CD8-positive, alpha-beta memory T cell (primary cell): ENCODE data around the gene HBA2. TPM values are rescaled to one million over a fixed set of nuclear protein-coding genes. Genes with fewer than 3 reads are reported as not detected.
A peak's percentile ranks its signal among the peaks of the same experiment; 100 is the strongest.
"Not testable (repeated sequence)": the region's sequence is repeated elsewhere in the genome, so short reads cannot be mapped to it uniquely, and the experiment has no call there.

Experiments used
- CTCF ChIA-PET: fragments of 350-600 bp; sonication (Branson Sonifier 250); formaldehyde crosslinking; loops from one replicate; lab custom pipeline; 2021; ENCODE audit warnings: antibody characterized with exemption; lab: Charles Lee
- POLR2A ChIA-PET: fragments of 350-600 bp; sonication (Branson Sonifier 250); formaldehyde crosslinking; loops from one replicate; lab custom pipeline; 2021; ENCODE audit warnings: antibody characterized with exemption; lab: Charles Lee
- DNase-seq, 5 donors: peaks; one replicate each; pipeline versions ENCODE4 v3.0.0 to v3.0.0-alpha.2; 2020 to 2022; ENCODE audit warnings: mixed read lengths in 1 of 5
- H3K27ac ChIP-seq: one replicate; pipeline ENCODE4 v1.7.0; 2013; ENCODE audit warnings: low read depth, mild to moderate bottlenecking, low read length, moderate library complexity
- H3K27me3 ChIP-seq: 2 replicates; pipeline ENCODE4 v1.7.0; 2013; ENCODE audit warnings: low read length, mild to moderate bottlenecking; ENCODE audit not compliant: insufficient read depth, poor library complexity, severe bottlenecking
- H3K36me3 ChIP-seq: 2 replicates; pipeline ENCODE4 v1.7.0; 2013; ENCODE audit warnings: mild to moderate bottlenecking, low read length, moderate library complexity; ENCODE audit not compliant: insufficient read depth
- H3K4me1 ChIP-seq: 2 replicates; pipeline ENCODE4 v1.7.0; 2013; ENCODE audit warnings: mild to moderate bottlenecking, low read length, moderate library complexity; ENCODE audit not compliant: insufficient read depth
- H3K4me3 ChIP-seq: 2 replicates; pipeline ENCODE4 v1.7.0; 2013; ENCODE audit warnings: mild to moderate bottlenecking, low read length
- H3K9me3 ChIP-seq: 2 replicates; pipeline ENCODE4 v1.7.0; 2013; ENCODE audit warnings: mild to moderate bottlenecking, low read length
- H3K27ac Mint-ChIP-seq, 8 donors: one replicate each; pipeline ENCODE4 v1.8.0; 2020 to 2021; ENCODE audit warnings: mixed read lengths in 8 of 8, mild to moderate bottlenecking in 6 of 8, inconsistent platforms in 3 of 8, moderate library complexity in 3 of 8
- H3K27me3 Mint-ChIP-seq, 2 donors: one replicate each; pipeline ENCODE4 v1.8.0; 2020 to 2021; ENCODE audit warnings: mixed read lengths in 2 of 2, mild to moderate bottlenecking in 1 of 2, moderate library complexity in 1 of 2
- H3K36me3 Mint-ChIP-seq, 3 donors: one replicate each; pipeline ENCODE4 v1.8.0; 2020 to 2021; ENCODE audit warnings: mixed read lengths in 3 of 3, inconsistent platforms in 1 of 3, mild to moderate bottlenecking in 1 of 3
- H3K4me1 Mint-ChIP-seq, 3 donors: one replicate each; pipeline ENCODE4 v1.8.0; 2020 to 2021; ENCODE audit warnings: mixed read lengths in 3 of 3, inconsistent platforms in 1 of 3, mild to moderate bottlenecking in 1 of 3
- H3K4me3 Mint-ChIP-seq, 7 donors: one replicate each; pipeline ENCODE4 v1.8.0; 2020 to 2021; ENCODE audit warnings: mixed read lengths in 7 of 7, mild to moderate bottlenecking in 6 of 7, moderate library complexity in 4 of 7, inconsistent platforms in 2 of 7
- H3K9me3 Mint-ChIP-seq, 5 donors: one replicate each; pipeline ENCODE4 v1.8.0; 2020 to 2022; ENCODE audit warnings: mixed read lengths in 5 of 5, mild to moderate bottlenecking in 3 of 5, moderate library complexity in 2 of 5, inconsistent platforms in 1 of 5
- polyA plus RNA-seq: library from polyadenylated mRNA; unstranded; fragments of 300-500 nt; fragmentation: Illumina TruSeq; gene quantifications from one replicate; pipeline ENCODE4 v1.2.3, GENCODE V29; 2021
- total RNA-seq, 2 experiments: library from RNA; stranded (reverse); gene quantifications; one replicate each; pipeline ENCODE4 v1.2.3, GENCODE V29; 2021

HBA2 gene
- total RNA-seq (not detected), polyA plus RNA-seq (5.8 TPM)

DNA sequence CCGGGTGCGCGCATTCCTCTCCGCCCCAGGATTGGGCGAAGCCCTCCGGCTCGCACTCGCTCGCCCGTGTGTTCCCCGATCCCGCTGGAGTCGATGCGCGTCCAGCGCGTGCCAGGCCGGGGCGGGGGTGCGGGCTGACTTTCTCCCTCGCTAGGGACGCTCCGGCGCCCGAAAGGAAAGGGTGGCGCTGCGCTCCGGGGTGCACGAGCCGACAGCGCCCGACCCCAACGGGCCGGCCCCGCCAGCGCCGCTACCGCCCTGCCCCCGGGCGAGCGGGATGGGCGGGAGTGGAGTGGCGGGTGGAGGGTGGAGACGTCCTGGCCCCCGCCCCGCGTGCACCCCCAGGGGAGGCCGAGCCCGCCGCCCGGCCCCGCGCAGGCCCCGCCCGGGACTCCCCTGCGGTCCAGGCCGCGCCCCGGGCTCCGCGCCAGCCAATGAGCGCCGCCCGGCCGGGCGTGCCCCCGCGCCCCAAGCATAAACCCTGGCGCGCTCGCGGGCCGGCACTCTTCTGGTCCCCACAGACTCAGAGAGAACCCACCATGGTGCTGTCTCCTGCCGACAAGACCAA lies at the start of gene HBA2:
Gene HBA2 (plus strand): TSS at position 503 of the 568 bp plus-strand sequence. CDS start 37 bp downstream, at position 540.
- H3K27ac Mint-ChIP-seq, CTCF ChIA-PET, H3K4me1 ChIP-seq, H3K36me3 Mint-ChIP-seq, DNase-seq, POLR2A ChIA-PET, H3K9me3 ChIP-seq, H3K4me3 ChIP-seq, H3K27ac ChIP-seq, H3K36me3 ChIP-seq, H3K9me3 Mint-ChIP-seq: not testable (repeated sequence)
- Mint-ChIP-seq H3K27me3 (peaks cover 38 to 62% of the 10 kb centered on the region in 2 donors), H3K4me3 (peak within 1 kb of the TSS in 4 of 7 donors; percentile 11 to 41 (median 29)), H3K4me1 (peaks cover 0 to 28% (median 2%) of the 10 kb centered on the region in 3 donors)
- peaks cover 26% of the 10 kb centered on the region for H3K27me3 ChIP-seq

DNA sequence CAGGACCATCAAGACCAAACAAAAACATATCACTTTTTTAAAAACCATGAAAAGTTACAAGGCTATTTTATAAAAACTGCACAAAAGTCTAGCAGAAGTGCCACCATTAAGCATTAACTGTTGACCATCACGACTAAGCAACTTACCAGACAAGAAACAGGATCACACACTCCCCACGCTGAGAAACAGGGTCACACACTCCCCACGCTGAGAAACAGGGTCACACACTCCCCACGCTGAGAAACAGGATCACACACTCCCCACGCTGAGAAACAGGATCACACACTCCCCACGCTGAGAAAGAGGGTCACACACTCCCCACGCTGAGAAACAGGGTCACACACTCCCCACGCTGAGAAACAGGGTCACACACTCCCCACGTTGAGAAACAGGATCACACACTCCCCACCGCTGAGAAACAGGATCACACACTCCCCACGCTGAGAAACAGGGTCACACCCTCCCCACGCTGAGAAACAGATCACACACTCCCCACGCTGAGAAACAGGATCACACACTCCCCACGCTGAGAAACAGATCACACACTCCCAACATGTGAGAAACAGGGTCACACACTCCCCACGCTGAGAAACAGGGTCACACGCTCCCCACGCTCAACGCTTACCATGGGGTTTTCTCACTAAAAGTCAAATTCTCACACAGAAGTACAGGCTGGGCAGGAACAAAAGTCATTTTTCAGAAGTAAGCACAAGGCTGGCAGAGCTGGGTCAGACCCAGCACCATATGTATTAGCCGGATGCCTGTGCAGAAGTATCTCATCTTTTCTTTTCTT lies 48.9 kb upstream of the HBA2 start:
- H3K4me1 ChIP-seq, H3K36me3 ChIP-seq, H3K9me3 ChIP-seq, H3K27me3 Mint-ChIP-seq, H3K27me3 ChIP-seq, POLR2A ChIA-PET, H3K4me3 ChIP-seq, H3K9me3 Mint-ChIP-seq: not testable (repeated sequence)
- CTCF ChIA-PET = interaction anchor here (1.3 to 1.7 kb wide), 3 partner anchors 14 to 238 kb away, joined by 3 to 6 read pairs (median 4); no protein-coding TSS in a partner anchor
- Mint-ChIP-seq H3K27ac (peak overlapping the region; percentile 69 to 98 (median 85)), H3K4me1 (peaks cover 13 to 22% (median 14%) of the 10 kb centered on the region in 3 donors), H3K4me3 (peak overlapping the region in 5 of 7 donors; percentile 12 to 63 (median 30)), H3K36me3 (peaks cover 0 to 20% (median 3%) of the 10 kb centered on the region in 3 donors)
- DNase-seq = peak in 2 of 5 donors; percentile 8 to 16
- peak overlapping the region; percentile 47 for H3K27ac ChIP-seq

DNA sequence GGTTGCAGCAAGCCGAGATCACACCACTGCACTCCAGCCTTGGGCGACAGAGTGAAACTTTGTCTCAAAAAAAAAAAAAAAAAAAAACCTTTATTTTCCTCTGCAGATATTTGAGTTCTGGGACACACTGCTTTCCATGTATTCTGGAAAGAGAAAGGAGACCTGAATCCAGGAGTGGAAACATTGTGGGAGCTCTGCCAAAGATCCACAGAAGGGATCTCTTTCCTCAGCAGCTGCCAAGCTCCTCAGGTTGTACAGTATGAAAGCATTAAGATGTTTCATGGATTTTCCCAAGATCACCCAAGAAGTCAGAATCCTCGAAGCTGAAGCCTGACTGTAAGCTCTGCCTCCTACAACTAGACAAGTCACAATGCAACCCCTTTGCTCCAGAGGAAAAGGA lies 47.7 kb upstream of the HBA2 start:
- H3K36me3 ChIP-seq = no peaks in the 10 kb centered on the region
- H3K27me3 Mint-ChIP-seq = no peaks in the 10 kb centered on the region
- no peak overlapping the region for H3K4me3 ChIP-seq
- no peaks in the 10 kb centered on the region for H3K9me3 Mint-ChIP-seq
- H3K27ac Mint-ChIP-seq = peak overlapping the region in 1 of 8 donors; percentile 98
- ChIA-PET POLR2A (no interaction called here), CTCF (interaction anchor here (1.3 to 1.7 kb wide), 2 partner anchors 12 to 18 kb away, joined by 4 to 6 read pairs; no protein-coding TSS in a partner anchor)
- H3K4me3 Mint-ChIP-seq = no peak overlapping the region
- H3K36me3 Mint-ChIP-seq = peaks cover 0 to 27% (median 3%) of the 10 kb centered on the region in 3 donors
- no peaks in the 10 kb centered on the region for H3K27me3 ChIP-seq
- no peaks in the 10 kb centered on the region for H3K9me3 ChIP-seq
- H3K4me1 Mint-ChIP-seq = peaks cover 25 to 34% (median 26%) of the 10 kb centered on the region in 3 donors
- H3K4me1 ChIP-seq = no peaks in the 10 kb centered on the region
- no peak overlapping the region for H3K27ac ChIP-seq
- no peak for DNase-seq

DNA sequence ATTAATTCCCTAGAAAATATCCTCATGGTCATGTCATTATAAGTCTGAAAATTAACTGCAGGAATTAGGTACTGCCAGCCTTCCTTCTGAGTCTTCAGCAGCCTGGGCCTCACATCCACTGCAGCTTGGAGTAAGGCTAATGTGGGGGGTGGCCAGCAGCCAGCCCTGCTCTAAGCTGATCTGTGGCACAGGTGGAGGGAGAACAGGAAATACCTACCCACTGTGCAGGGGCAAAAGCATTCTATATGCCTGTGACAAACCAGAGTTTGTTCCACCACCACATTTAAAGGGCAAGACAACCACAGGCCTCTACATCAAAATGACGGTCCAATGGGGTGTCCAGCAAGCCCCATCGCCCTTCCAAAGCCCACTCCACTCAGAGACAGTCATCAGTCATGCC lies 43.6 kb upstream of the HBA2 start:
- Mint-ChIP-seq H3K4me3 (peak overlapping the region in 2 of 7 donors; percentile 58 to 68), H3K4me1 (peaks cover 23 to 42% (median 28%) of the 10 kb centered on the region in 3 donors), H3K36me3 (peaks cover 0 to 22% (median 4%) of the 10 kb centered on the region in 3 donors), H3K27me3 (no peaks in the 10 kb centered on the region), H3K9me3 (no peaks in the 10 kb centered on the region), H3K27ac (peak overlapping the region in 6 of 8 donors; percentile 57 to 91 (median 76))
- H3K9me3 ChIP-seq = no peaks in the 10 kb centered on the region
- POLR2A ChIA-PET = no interaction called here
- CTCF ChIA-PET = interaction anchor here (0.7 to 1.8 kb wide), 3 partner anchors 22 to 53 kb away, joined by 3 to 4 read pairs (median 3); no protein-coding TSS in a partner anchor
- no peak overlapping the region for H3K4me3 ChIP-seq
- no peaks in the 10 kb centered on the region for H3K36me3 ChIP-seq
- no peaks in the 10 kb centered on the region for H3K27me3 ChIP-seq
- no peaks in the 10 kb centered on the region for H3K4me1 ChIP-seq
- DNase-seq = no peak
- H3K27ac ChIP-seq = no peak overlapping the region

DNA sequence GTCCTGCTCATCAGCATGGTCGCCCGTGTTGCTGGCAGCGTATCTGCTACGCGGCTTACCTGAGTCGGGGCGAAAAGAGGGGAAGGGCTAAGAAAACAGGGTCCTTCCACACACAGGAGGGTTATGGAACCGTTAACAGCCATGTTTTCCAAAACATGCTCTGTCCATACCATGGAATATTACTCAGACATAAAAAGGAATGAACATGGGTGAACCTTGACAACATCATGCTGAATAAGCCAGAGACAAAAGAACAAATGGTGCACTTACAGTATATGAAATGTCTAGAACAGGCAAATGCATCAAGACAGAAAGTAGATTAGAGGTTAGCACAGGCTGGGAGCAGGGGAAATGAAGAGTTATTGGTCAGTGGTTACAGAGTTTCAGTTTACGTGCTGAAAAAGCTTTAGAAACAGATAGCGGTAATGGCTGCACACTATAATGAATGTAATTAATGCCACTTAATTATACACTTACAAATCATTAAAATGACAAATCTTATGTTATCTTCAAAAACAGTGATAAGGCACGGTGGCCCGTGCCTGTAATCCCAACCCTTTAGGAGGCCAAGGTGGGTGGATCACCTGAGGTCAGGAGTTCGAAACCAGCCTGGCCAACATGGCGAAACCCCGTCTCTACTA lies 42.0 kb upstream of the HBA2 start:
- no peak for DNase-seq
- Histone ChIP-seq H3K36me3 (no peaks in the 10 kb centered on the region), H3K27me3 (no peaks in the 10 kb centered on the region), H3K4me3 (no peak overlapping the region), H3K27ac (no peak overlapping the region), H3K9me3 (no peaks in the 10 kb centered on the region), H3K4me1 (no peaks in the 10 kb centered on the region)
- Mint-ChIP-seq H3K27me3 (no peaks in the 10 kb centered on the region), H3K4me1 (peaks cover 29 to 50% (median 33%) of the 10 kb centered on the region in 3 donors), H3K4me3 (no peak overlapping the region), H3K27ac (peak overlapping the region in 2 of 8 donors; percentile 12 to 75), H3K9me3 (no peaks in the 10 kb centered on the region), H3K36me3 (peaks cover 0 to 19% (median 4%) of the 10 kb centered on the region in 3 donors)
- CTCF ChIA-PET = interaction anchor here (1.6 kb wide), 1 partner anchor 51 kb away, joined by 4 read pairs; no protein-coding TSS in a partner anchor
- POLR2A ChIA-PET = interaction anchor here (0.6 kb wide), 1 partner anchor 24 kb away, joined by 3 read pairs; no protein-coding TSS in a partner anchor

DNA sequence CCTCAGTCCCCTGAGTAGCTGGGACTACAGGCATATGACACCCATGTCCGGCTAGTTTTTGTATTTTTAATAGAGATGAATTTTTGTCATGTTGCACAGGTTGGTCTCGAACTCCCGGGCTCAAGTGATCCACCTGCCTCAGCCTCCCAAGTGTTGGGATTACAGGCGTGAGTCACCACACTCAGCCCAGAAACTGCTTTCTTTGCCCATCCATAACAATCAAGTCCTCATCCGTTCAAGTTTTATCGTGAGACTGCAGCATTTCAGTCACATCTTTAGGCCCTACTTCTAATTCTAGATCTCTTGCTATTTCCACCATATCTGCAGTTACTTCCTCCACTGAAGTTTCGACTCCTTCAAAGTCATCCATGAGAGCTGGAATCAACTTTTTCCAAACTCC lies 40.6 kb upstream of the HBA2 start:
- Mint-ChIP-seq H3K36me3 (peaks cover 0 to 19% (median 4%) of the 10 kb centered on the region in 3 donors), H3K27me3 (no peaks in the 10 kb centered on the region), H3K9me3 (no peaks in the 10 kb centered on the region), H3K4me3 (peak overlapping the region in 1 of 7 donors; percentile 28), H3K27ac (peak overlapping the region in 5 of 8 donors; percentile 16 to 74 (median 47)), H3K4me1 (peaks cover 35 to 56% (median 44%) of the 10 kb centered on the region in 3 donors)
- no peaks in the 10 kb centered on the region for H3K9me3 ChIP-seq
- H3K36me3 ChIP-seq = no peaks in the 10 kb centered on the region
- no peak overlapping the region for H3K4me3 ChIP-seq
- no peak overlapping the region for H3K27ac ChIP-seq
- ChIA-PET POLR2A (no interaction called here), CTCF (interaction anchor here (0.7 to 1.6 kb wide), 3 partner anchors 14 to 759 kb away, joined by 3 to 4 read pairs (median 3); no protein-coding TSS in a partner anchor)
- H3K4me1 ChIP-seq = peaks cover under 1% of the 10 kb centered on the region
- no peaks in the 10 kb centered on the region for H3K27me3 ChIP-seq
- no peak for DNase-seq

DNA sequence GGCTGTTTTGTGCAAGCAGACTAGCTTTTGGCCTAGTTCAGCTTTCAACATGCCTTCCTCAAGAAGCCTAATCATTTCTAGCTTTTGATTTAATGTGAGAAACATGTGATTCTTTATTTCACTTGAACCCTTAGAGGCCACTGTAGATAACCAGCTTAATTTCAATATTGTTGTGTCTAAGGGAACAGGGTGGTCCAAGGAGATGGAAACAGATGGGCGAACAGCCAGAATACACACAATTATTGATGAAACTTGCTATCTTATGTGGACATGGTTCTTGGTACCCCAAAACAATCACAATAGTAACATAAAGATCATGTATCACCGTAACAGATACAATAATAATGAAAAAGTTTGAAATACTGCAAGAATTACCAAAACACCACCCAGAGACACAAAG lies 39.0 kb upstream of the HBA2 start:
- Mint-ChIP-seq H3K27me3 (no peaks in the 10 kb centered on the region), H3K9me3 (no peaks in the 10 kb centered on the region), H3K27ac (no peak overlapping the region), H3K4me3 (peak overlapping the region in 1 of 7 donors; percentile 43), H3K4me1 (peaks cover 39 to 62% (median 51%) of the 10 kb centered on the region in 3 donors), H3K36me3 (peaks cover 0 to 23% (median 4%) of the 10 kb centered on the region in 3 donors)
- Histone ChIP-seq H3K4me1 (peaks cover 8% of the 10 kb centered on the region), H3K4me3 (no peak overlapping the region), H3K27ac (no peak overlapping the region), H3K27me3 (no peaks in the 10 kb centered on the region), H3K9me3 (no peaks in the 10 kb centered on the region), H3K36me3 (no peaks in the 10 kb centered on the region)
- CTCF ChIA-PET = interaction anchor here (0.7 to 1.7 kb wide), 3 partner anchors 16 to 229 kb away, joined by 3 to 5 read pairs (median 4); no protein-coding TSS in a partner anchor
- DNase-seq = no peak
- POLR2A ChIA-PET = no interaction called here
